Thoracic aorta (tissue), 2 donors: ENCODE results near the gene RGL1. TPM values are rescaled to one million over a fixed set of nuclear protein-coding genes. Genes with fewer than 3 reads are reported as not detected.

Source experiments
- ATAC-seq: fragments of 150-250 bp; one replicate; pipeline ENCODE4 v1.8.0; 2017; ENCODE audit warnings: low read depth; ENCODE audit not compliant: insufficient number of reproducible peaks, low FRiP score
- DNase-seq: peaks from one replicate; pipeline ENCODE4 v3.0.0-alpha.2; 2020; ENCODE audit warnings: low spot score
- H3K27ac ChIP-seq, 2 donors: fragments of 200-600 bp; sonication (generic); 1 replicate in 1 of 2; 2 replicates in 1 of 2; pipeline ENCODE4 v1.5.1; 2016; ENCODE audit warnings: mild to moderate bottlenecking in 2 of 2, moderate library complexity in 2 of 2
- H3K27me3 ChIP-seq: fragments of 200-600 bp; sonication (generic); replicated peaks from 2 replicates; pipeline ENCODE4 v1.6.0; 2016; ENCODE audit warnings: mild to moderate bottlenecking; ENCODE audit not compliant: insufficient read depth
- H3K36me3 ChIP-seq: fragments of 200-600 bp; sonication (generic); one replicate; pipeline ENCODE4 v1.5.1; 2016
- H3K4me1 ChIP-seq, 2 donors: fragments of 200-600 bp; sonication (generic); 1 replicate in 1 of 2; 2 replicates in 1 of 2; pipeline versions ENCODE4 v1.5.1 to v1.6.0; 2016; ENCODE audit warnings: low read depth in 2 of 2, mild to moderate bottlenecking in 1 of 2; ENCODE audit not compliant: control insufficient read depth in 1 of 2
- H3K4me3 ChIP-seq: fragments of 200-600 bp; sonication (generic); 2 replicates; pipeline ENCODE4 v1.5.1; 2016; ENCODE audit warnings: mild to moderate bottlenecking
- H3K9me3 ChIP-seq: fragments of 200-600 bp; sonication (generic); 2 replicates; pipeline ENCODE4 v1.5.1; 2016
- total RNA-seq, 2 donors: library from RNA; depleted of rRNA; stranded (reverse); fragments of >200 nt; gene quantifications; one replicate each; pipeline versions ENCODE4 v1.1.0 to v1.2.3, GENCODE V29; 2016
- TF ChIP-seq, protein P1 (sequence below): fragments of 200-600 bp; sonication (generic); IDR thresholded peaks from one replicate; pipeline ENCODE4 v1.5.1; 2019; ENCODE audit warnings: antibody characterized with exemption

RGL1 gene
- total RNA-seq, 2 donors from 2014 or later, result 27.6 to 35.7 TPM

DNA sequence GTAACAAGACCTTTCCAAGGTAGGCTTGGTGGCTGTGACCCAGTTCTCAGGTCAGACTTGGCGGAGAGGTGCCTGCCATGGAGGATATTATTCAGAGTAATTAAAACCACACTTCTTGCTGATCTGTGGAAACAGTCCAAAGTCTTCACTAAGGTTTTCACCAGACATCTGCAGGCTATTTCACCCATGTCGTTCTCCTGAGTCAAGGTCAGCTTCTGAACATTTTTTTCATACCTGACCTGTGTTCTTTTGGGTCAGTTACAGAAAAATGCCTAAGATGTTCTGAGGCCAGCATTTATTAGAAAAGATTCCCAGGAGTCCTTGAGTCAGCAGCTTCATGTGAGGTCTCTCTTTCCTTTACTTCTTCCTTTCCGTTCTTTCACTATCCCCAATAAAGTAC, 54.9 kb downstream of the RGL1 start:
- Histone ChIP-seq H3K36me3 (no peaks in the 10 kb centered on the region), H3K4me1 (peaks cover 0 to 4% of the 10 kb centered on the region in 2 donors), H3K27ac (no peak overlapping the region), H3K9me3 (no peaks in the 10 kb centered on the region), H3K4me3 (no peak overlapping the region), H3K27me3 (no peaks in the 10 kb centered on the region)
- TF ChIP-seq, protein P1, sequence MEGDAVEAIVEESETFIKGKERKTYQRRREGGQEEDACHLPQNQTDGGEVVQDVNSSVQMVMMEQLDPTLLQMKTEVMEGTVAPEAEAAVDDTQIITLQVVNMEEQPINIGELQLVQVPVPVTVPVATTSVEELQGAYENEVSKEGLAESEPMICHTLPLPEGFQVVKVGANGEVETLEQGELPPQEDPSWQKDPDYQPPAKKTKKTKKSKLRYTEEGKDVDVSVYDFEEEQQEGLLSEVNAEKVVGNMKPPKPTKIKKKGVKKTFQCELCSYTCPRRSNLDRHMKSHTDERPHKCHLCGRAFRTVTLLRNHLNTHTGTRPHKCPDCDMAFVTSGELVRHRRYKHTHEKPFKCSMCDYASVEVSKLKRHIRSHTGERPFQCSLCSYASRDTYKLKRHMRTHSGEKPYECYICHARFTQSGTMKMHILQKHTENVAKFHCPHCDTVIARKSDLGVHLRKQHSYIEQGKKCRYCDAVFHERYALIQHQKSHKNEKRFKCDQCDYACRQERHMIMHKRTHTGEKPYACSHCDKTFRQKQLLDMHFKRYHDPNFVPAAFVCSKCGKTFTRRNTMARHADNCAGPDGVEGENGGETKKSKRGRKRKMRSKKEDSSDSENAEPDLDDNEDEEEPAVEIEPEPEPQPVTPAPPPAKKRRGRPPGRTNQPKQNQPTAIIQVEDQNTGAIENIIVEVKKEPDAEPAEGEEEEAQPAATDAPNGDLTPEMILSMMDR, result no peak
- DNase-seq (no peak), ATAC-seq (no peak)

DNA sequence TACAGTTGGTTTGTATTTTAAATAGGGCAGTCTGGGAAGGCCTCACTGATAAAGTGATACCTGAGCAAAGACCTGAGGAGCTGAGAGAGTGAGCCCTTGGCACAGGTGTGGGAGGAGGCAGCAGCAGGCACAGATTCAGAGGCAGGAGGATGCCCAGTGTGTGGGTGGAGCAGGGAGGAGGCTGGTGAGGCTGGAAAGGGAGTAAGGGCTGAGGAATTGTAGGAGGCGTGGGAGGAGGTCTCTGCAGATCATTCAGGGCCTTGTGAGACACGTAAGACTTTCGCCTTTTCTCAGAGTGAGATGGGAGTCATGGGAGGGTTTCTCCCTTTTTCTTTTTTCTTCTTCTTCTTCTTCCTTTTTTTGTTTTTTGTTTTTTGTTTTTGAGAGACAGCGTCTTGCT, 58.0 kb downstream of the RGL1 start:
- H3K4me1 ChIP-seq, result no peaks in the 10 kb centered on the region
- H3K4me3 ChIP-seq, result no peak overlapping the region
- DNase-seq, result no peak
- no peaks in the 10 kb centered on the region for H3K27me3 ChIP-seq
- no peaks in the 10 kb centered on the region for H3K36me3 ChIP-seq
- no peak for ATAC-seq
- no peaks in the 10 kb centered on the region for H3K9me3 ChIP-seq
- TF ChIP-seq, protein P1, result no peak
- no peak overlapping the region for H3K27ac ChIP-seq

DNA sequence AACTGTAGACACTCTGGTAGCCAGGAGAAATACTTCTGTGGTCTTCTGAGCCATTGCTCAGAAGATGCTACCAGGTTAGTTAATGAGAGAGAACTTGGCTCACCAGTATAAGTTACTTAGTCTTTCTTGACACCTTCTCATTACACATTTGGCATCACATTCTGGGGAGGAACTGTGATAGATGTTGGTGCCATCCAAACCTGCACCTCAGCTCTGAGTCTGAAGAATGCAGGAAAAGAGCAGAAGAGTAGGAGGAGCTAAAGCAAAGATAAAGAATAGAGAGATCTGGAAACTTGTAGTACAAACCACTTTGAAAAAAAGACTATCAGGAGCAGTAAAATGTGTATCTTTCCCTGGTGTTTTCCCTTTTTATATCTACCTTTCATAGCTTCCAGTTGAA, 58.9 kb downstream of the RGL1 start:
- H3K4me3 ChIP-seq, result no peak overlapping the region
- no peaks in the 10 kb centered on the region for H3K9me3 ChIP-seq
- H3K36me3 ChIP-seq, result no peaks in the 10 kb centered on the region
- H3K27me3 ChIP-seq, result no peaks in the 10 kb centered on the region
- H3K27ac ChIP-seq, result no peak overlapping the region
- ATAC-seq (no peak), DNase-seq (no peak)
- no peaks in the 10 kb centered on the region for H3K4me1 ChIP-seq
- TF ChIP-seq, protein P1, result no peak

DNA sequence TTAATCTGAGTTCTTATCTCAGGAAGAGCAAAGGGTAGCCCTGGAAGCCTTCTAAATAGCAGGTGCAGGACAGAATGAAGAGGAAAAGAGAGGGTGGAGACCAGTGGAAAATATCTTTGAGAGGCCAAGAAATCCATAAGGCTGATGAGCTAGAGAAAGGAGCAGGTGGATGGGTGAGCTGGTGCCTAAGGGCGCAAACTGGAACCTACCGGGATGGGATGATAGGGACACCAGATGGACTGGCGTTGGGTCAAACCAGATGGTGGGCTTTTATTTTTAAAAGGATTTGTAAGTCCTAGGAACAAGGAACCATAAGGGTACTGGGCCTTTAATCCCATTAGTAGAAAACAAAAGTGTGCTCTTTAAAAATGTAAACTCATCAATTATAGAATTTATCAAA, 59.7 kb downstream of the RGL1 start:
- Histone ChIP-seq H3K27me3 (no peaks in the 10 kb centered on the region), H3K4me3 (no peak overlapping the region), H3K36me3 (no peaks in the 10 kb centered on the region), H3K9me3 (no peaks in the 10 kb centered on the region), H3K27ac (no peak overlapping the region), H3K4me1 (no peaks in the 10 kb centered on the region)
- no peak for ATAC-seq
- TF ChIP-seq, protein P1, result no peak
- DNase-seq, result no peak

DNA sequence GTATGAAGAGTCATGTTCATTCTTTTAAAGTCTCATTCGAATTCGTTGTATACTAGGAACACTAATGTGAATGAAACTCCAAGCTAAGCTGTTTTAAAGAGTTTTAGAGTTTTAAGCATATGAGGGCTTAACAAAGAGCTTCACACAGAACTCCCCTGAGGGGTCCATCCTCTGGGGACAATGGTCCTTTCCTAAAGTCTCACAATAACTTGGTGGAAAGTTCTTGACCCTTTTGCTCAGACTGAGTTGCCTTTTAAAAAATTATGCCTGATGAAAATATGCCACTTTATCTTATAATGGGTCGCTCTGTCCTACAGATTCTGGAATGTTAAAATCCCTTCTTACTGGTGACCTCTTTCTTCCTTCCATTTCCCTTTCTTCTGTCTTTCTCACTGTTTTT, 64.3 kb downstream of the RGL1 start:
- Histone ChIP-seq H3K27me3 (no peaks in the 10 kb centered on the region), H3K27ac (no peak overlapping the region), H3K36me3 (no peaks in the 10 kb centered on the region), H3K9me3 (no peaks in the 10 kb centered on the region), H3K4me1 (peaks cover 17 to 19% of the 10 kb centered on the region in 2 donors), H3K4me3 (no peak overlapping the region)
- TF ChIP-seq, protein P1, result no peak
- ATAC-seq, result no peak
- no peak for DNase-seq
